ENCODE measurements around the gene CXCL5. TPM values are rescaled to one million over a fixed set of nuclear protein-coding genes. Genes with fewer than 3 reads are reported as not detected.

CXCL5 gene
- total RNA-seq, 1 experiment from 2014 or later = not detected

GRCh38 chr4:74038425-74039314 is 40.2 kb upstream of the CXCL5 start, which contains the start of gene CXCL3:
Gene CXCL3 (minus strand): TSS chr4:74038689. CDS start chr4:74038611, 78 bp downstream.
- H2AFZ ChIP-seq (ENCODE audit: low read length) = no peak within 1 kb of the TSS
- DNase-seq = no peak
- no peak within 1 kb of the TSS for H3K4me2 ChIP-seq (ENCODE audit: low read depth, low read length, poor library complexity, severe bottlenecking)
- H3K9me2 ChIP-seq (replicated peaks; ENCODE audit: insufficient read depth, low read length) = no peaks in the 10 kb centered on the region
- no peak within 1 kb of the TSS for H3K27ac ChIP-seq (ENCODE audit: low read length)
- no peak within 1 kb of the TSS for H3K4me3 ChIP-seq (ENCODE audit: low read length)
- H3K27me3 ChIP-seq (ENCODE audit: low read length) = no peaks in the 10 kb centered on the region
- no peaks in the 10 kb centered on the region for H3K4me1 ChIP-seq (ENCODE audit: low read length)
- H3K36me3 ChIP-seq (ENCODE audit: insufficient read depth, low read length) = no peaks in the 10 kb centered on the region
- no peak within 1 kb of the TSS for H3K9ac ChIP-seq (ENCODE audit: low read length)
- H3K79me2 ChIP-seq (ENCODE audit: low read length) = no peaks in the 10 kb centered on the region
- H4K20me1 ChIP-seq (ENCODE audit: insufficient read depth, low read depth, low read length) = no peaks in the 10 kb centered on the region
- H3K9me3 ChIP-seq (ENCODE audit: low read length) = no peaks in the 10 kb centered on the region

GRCh38 chr4:74038086-74038424 is 39.6 kb upstream of the CXCL5 start:
- H3K4me2 ChIP-seq (ENCODE audit: low read depth, low read length, poor library complexity, severe bottlenecking) = no peak overlapping the region
- no peak for DNase-seq
- H3K27me3 ChIP-seq (ENCODE audit: low read length) = no peaks in the 10 kb centered on the region
- no peak overlapping the region for H3K4me3 ChIP-seq (ENCODE audit: low read length)
- no peaks in the 10 kb centered on the region for H3K36me3 ChIP-seq (ENCODE audit: insufficient read depth, low read length)
- no peak overlapping the region for H2AFZ ChIP-seq (ENCODE audit: low read length)
- H3K4me1 ChIP-seq (ENCODE audit: low read length) = no peaks in the 10 kb centered on the region
- no peak overlapping the region for H3K9ac ChIP-seq (ENCODE audit: low read length)
- no peak overlapping the region for H3K27ac ChIP-seq (ENCODE audit: low read length)
- no peaks in the 10 kb centered on the region for H3K9me3 ChIP-seq (ENCODE audit: low read length)
- no peaks in the 10 kb centered on the region for H4K20me1 ChIP-seq (ENCODE audit: insufficient read depth, low read depth, low read length)
- H3K9me2 ChIP-seq (replicated peaks; ENCODE audit: insufficient read depth, low read length) = no peaks in the 10 kb centered on the region
- H3K79me2 ChIP-seq (ENCODE audit: low read length) = no peaks in the 10 kb centered on the region

- Histone ChIP-seq H3K9me3 (ENCODE audit: low read length) (no peaks in the 10 kb centered on the region), H3K79me2 (ENCODE audit: low read length) (no peaks in the 10 kb centered on the region), H3K4me1 (ENCODE audit: low read length) (no peaks in the 10 kb centered on the region), H3K4me2 (ENCODE audit: low read depth, low read length, poor library complexity, severe bottlenecking) (no peak overlapping the region), H3K9ac (ENCODE audit: low read length) (no peak overlapping the region), H4K20me1 (ENCODE audit: insufficient read depth, low read depth, low read length) (no peaks in the 10 kb centered on the region), H3K27ac (ENCODE audit: low read length) (no peak overlapping the region), H2AFZ (ENCODE audit: low read length) (no peak overlapping the region), H3K4me3 (ENCODE audit: low read length) (no peak overlapping the region), H3K27me3 (ENCODE audit: low read length) (no peaks in the 10 kb centered on the region), H3K36me3 (ENCODE audit: insufficient read depth, low read length) (no peaks in the 10 kb centered on the region), H3K9me2 (replicated peaks; ENCODE audit: insufficient read depth, low read length) (no peaks in the 10 kb centered on the region)
- DNase-seq = no peak
Measured at GRCh38 chr4:74037076-74037955, 38.8 kb upstream of the CXCL5 start.

GRCh38 chr4:74033739-74034138 is 35.3 kb upstream of the CXCL5 start:
- Histone ChIP-seq H3K4me2 (ENCODE audit: low read depth, low read length, poor library complexity, severe bottlenecking) (no peak overlapping the region), H3K4me1 (ENCODE audit: low read length) (no peaks in the 10 kb centered on the region), H3K9me3 (ENCODE audit: low read length) (no peaks in the 10 kb centered on the region), H3K9me2 (replicated peaks; ENCODE audit: insufficient read depth, low read length) (no peaks in the 10 kb centered on the region), H3K36me3 (ENCODE audit: insufficient read depth, low read length) (no peaks in the 10 kb centered on the region), H3K79me2 (ENCODE audit: low read length) (no peaks in the 10 kb centered on the region), H2AFZ (ENCODE audit: low read length) (no peak overlapping the region), H3K9ac (ENCODE audit: low read length) (no peak overlapping the region), H3K27me3 (ENCODE audit: low read length) (no peaks in the 10 kb centered on the region), H3K27ac (ENCODE audit: low read length) (no peak overlapping the region), H3K4me3 (ENCODE audit: low read length) (no peak overlapping the region), H4K20me1 (ENCODE audit: insufficient read depth, low read depth, low read length) (no peaks in the 10 kb centered on the region)
- DNase-seq = no peak

GRCh38 chr4:74032064-74032463 is 33.6 kb upstream of the CXCL5 start:
- H3K27ac ChIP-seq (ENCODE audit: low read length) = no peak overlapping the region
- H3K9me3 ChIP-seq (ENCODE audit: low read length) = no peaks in the 10 kb centered on the region
- no peak overlapping the region for H3K9ac ChIP-seq (ENCODE audit: low read length)
- no peaks in the 10 kb centered on the region for H3K27me3 ChIP-seq (ENCODE audit: low read length)
- no peaks in the 10 kb centered on the region for H3K9me2 ChIP-seq (replicated peaks; ENCODE audit: insufficient read depth, low read length)
- no peaks in the 10 kb centered on the region for H3K36me3 ChIP-seq (ENCODE audit: insufficient read depth, low read length)
- no peaks in the 10 kb centered on the region for H3K79me2 ChIP-seq (ENCODE audit: low read length)
- DNase-seq = no peak
- H2AFZ ChIP-seq (ENCODE audit: low read length) = no peak overlapping the region
- no peak overlapping the region for H3K4me3 ChIP-seq (ENCODE audit: low read length)
- H3K4me1 ChIP-seq (ENCODE audit: low read length) = no peaks in the 10 kb centered on the region
- H4K20me1 ChIP-seq (ENCODE audit: insufficient read depth, low read depth, low read length) = no peaks in the 10 kb centered on the region
- no peak overlapping the region for H3K4me2 ChIP-seq (ENCODE audit: low read depth, low read length, poor library complexity, severe bottlenecking)

- DNase-seq = no peak
- Histone ChIP-seq H3K4me3 (ENCODE audit: low read length) (no peak overlapping the region), H3K36me3 (ENCODE audit: insufficient read depth, low read length) (no peaks in the 10 kb centered on the region), H3K27me3 (ENCODE audit: low read length) (no peaks in the 10 kb centered on the region), H3K4me2 (ENCODE audit: low read depth, low read length, poor library complexity, severe bottlenecking) (no peak overlapping the region), H3K27ac (ENCODE audit: low read length) (no peak overlapping the region), H3K9me2 (replicated peaks; ENCODE audit: insufficient read depth, low read length) (no peaks in the 10 kb centered on the region), H3K9me3 (ENCODE audit: low read length) (no peaks in the 10 kb centered on the region), H4K20me1 (ENCODE audit: insufficient read depth, low read depth, low read length) (no peaks in the 10 kb centered on the region), H3K9ac (ENCODE audit: low read length) (no peak overlapping the region), H2AFZ (ENCODE audit: low read length) (no peak overlapping the region), H3K79me2 (ENCODE audit: low read length) (no peaks in the 10 kb centered on the region), H3K4me1 (ENCODE audit: low read length) (no peaks in the 10 kb centered on the region)
Measured at GRCh38 chr4:74031576-74031975, 33.1 kb upstream of the CXCL5 start.

- Histone ChIP-seq H3K27ac (ENCODE audit: low read length) (no peak overlapping the region), H4K20me1 (ENCODE audit: insufficient read depth, low read depth, low read length) (no peaks in the 10 kb centered on the region), H3K9me2 (replicated peaks; ENCODE audit: insufficient read depth, low read length) (no peaks in the 10 kb centered on the region), H3K9ac (ENCODE audit: low read length) (no peak overlapping the region), H3K9me3 (ENCODE audit: low read length) (no peaks in the 10 kb centered on the region), H3K36me3 (ENCODE audit: insufficient read depth, low read length) (no peaks in the 10 kb centered on the region), H3K4me3 (ENCODE audit: low read length) (no peak overlapping the region), H2AFZ (ENCODE audit: low read length) (no peak overlapping the region), H3K79me2 (ENCODE audit: low read length) (no peaks in the 10 kb centered on the region), H3K4me2 (ENCODE audit: low read depth, low read length, poor library complexity, severe bottlenecking) (no peak overlapping the region), H3K27me3 (ENCODE audit: low read length) (no peaks in the 10 kb centered on the region), H3K4me1 (ENCODE audit: low read length) (no peaks in the 10 kb centered on the region)
- DNase-seq = no peak
Measured at GRCh38 chr4:74030285-74030684, 31.8 kb upstream of the CXCL5 start.

GRCh38 chr4:74028504-74028903 is 30.0 kb upstream of the CXCL5 start:
- no peaks in the 10 kb centered on the region for H3K9me2 ChIP-seq (replicated peaks; ENCODE audit: insufficient read depth, low read length)

More at GRCh38 chr4:74028504-74028903, 30.0 kb upstream of the CXCL5 start:
- Histone ChIP-seq H3K4me2 (ENCODE audit: low read depth, low read length, poor library complexity, severe bottlenecking) (no peak overlapping the region), H3K36me3 (ENCODE audit: insufficient read depth, low read length) (no peaks in the 10 kb centered on the region), H3K4me3 (ENCODE audit: low read length) (no peak overlapping the region), H3K79me2 (ENCODE audit: low read length) (no peaks in the 10 kb centered on the region), H3K4me1 (ENCODE audit: low read length) (no peaks in the 10 kb centered on the region), H3K9ac (ENCODE audit: low read length) (no peak overlapping the region), H3K27me3 (ENCODE audit: low read length) (no peaks in the 10 kb centered on the region), H3K9me3 (ENCODE audit: low read length) (no peaks in the 10 kb centered on the region), H2AFZ (ENCODE audit: low read length) (no peak overlapping the region), H4K20me1 (ENCODE audit: insufficient read depth, low read depth, low read length) (no peaks in the 10 kb centered on the region), H3K27ac (ENCODE audit: low read length) (no peak overlapping the region)
- no peak for DNase-seq

Measured in Karpas-422 (cell line).